Embryonic facial prominence (tissue), 1 donor: ENCODE data around the gene APOL4.
"Not testable (repeated sequence)": the region's sequence is repeated elsewhere in the genome, so short reads cannot be mapped to it uniquely, and the experiment has no call there.

Experiments
- DNase-seq: peaks from one replicate; pipeline ENCODE4 v3.0.0-alpha.2; 2016; ENCODE audit errors: extremely low spot score

APOL4 gene

DNA sequence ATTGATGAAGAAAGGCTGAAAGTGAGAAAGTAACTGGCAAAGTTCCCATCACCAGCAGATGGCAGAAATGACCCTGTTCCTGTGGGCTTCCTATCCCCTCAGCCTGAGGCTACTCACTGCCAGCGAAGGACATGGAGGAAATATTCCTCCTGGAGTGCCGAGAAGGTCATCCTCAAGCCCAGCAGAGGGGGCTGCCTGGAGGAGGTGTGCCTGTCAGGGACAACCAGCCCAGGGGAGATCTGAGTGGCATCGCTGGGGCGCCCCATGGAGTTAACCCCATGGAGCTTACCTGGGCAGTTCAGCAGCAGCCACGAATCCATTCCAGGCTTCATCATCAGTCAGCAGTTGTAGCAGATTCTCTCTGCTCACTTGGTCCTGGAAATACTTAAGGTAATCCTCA, 29.4 kb upstream of the APOL4 start:
- DNase-seq = not testable (repeated sequence)

GRCh38 chr22:36229649-36230048, 28.0 kb upstream of the APOL4 start:
- DNase-seq = not testable (repeated sequence)

- no peak for DNase-seq
Observed at GRCh38 chr22:36228944-36229343, 27.3 kb upstream of the APOL4 start.

DNA sequence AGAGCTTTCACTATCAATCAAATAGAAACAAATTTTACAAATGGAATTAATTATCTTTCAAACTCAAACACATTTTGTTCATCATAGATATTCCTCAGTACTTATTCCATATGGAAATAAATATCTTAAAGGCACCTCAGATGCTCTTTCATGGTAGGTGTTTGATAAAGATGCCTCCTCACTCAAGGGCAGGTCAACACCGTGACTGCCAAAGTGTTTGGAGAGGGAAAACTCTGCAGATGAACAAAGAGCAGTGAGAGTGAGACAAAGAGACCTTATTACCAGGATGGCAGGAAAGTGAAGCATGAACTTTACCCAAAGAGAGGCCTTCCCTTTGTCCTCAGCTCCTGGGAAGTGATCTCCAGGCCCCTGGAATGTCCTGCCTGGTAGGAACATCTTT, 26.8 kb upstream of the APOL4 start:
- DNase-seq = not testable (repeated sequence)

GRCh38 chr22:36227806-36228205, 26.2 kb upstream of the APOL4 start:
- DNase-seq = no peak

- DNase-seq = no peak
Observed at GRCh38 chr22:36227396-36227795, 25.8 kb upstream of the APOL4 start.

DNA sequence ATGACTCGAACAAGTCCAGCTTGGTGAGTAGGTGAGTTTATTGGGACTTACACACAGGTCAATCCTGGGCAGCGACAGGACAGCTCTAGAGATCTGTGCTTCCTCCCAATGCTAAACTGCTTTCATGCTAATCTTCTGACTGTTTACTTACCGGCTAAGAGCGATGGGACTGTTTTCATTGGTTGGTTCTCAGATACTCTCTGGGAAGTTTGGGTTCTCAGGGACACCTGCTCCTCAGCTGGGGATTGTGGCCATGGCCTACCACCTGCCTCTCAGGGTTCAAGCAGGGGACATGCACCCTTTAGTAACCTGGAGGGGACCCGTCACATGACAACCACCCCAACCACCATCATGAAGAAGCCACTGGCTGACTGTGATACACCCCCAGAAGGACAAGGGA, 24.6 kb upstream of the APOL4 start:
- DNase-seq = no peak

DNA sequence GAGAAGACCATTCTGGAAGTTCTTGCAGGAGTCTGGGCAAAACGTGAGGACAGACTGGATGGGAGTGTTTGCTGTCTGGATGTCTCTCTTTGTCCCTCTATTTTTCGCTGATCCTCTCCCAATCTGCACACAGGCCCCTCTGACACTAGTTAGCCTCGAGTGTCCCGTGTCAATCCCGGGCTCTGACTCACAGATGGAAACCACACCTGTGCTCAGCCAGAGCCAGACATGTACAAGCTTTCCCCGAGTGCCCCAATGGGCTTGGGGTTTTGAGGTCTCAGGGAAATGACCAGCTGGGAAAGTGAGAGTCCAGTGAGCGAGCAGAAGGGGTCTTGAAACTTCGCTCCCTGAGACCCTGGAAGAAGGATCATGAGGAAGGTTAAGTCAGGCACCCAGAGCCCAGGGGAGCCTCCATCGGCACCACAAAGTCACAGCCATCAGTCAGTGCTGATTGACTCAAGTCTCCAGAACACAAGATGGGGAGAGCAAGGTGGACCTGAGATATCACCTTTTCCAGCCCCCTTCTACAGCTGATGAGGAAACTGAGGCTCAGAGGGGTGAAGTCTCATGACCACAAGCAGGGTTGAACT, 23.8 kb upstream of the APOL4 start:
- no peak for DNase-seq

DNA sequence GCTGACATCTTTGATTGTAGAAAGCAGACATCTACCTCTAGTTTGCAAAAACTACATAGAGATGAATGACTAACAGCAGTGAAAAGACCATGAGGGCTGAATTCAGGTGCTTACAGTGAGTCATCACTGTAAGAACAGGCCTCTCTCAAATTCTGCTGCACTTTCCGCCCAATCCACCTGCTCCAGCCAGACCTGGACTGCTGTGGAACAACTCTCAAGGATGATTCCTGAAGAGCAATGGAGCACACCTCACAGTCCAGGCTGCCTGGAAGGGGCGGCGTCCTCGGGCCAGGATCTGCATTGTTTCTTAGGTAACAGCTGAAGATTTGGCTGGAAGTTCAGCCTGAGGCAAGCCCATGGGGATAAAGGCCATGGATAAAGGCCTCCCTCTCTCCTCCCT, 22.6 kb upstream of the APOL4 start:
- DNase-seq = no peak

- DNase-seq = no peak
Observed at GRCh38 chr22:36223504-36223903, 21.9 kb upstream of the APOL4 start.

DNA sequence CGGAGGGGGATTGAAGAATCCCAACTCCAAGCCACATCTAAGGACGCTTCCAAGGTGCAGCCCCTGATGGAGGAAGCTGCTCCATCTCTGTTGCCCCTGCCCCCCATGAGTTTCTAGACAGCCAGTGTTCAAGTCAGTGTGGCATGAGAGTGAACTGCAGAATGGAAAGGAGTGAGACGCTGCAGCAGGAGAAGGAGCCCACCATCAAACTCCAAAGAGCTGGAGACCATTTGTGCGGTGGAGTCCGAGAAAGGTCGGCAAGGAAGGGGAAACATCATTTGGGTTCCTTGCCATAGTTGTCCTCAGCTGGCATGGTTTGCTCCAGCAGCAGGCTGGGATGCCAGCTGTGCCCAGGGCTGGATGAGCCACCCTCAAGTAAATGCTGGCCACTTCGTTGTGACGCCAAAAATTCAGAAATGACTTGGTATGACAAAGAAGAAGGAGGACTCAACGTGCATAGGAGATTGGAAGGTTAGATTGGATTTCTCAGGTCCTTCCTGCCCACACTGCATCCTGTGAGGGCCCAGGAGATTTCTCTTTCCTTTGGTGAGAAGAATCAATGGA, 21.4 kb upstream of the APOL4 start:
- no peak for DNase-seq

GRCh38 chr22:36221799-36222751, 20.5 kb upstream of the APOL4 start:
- DNase-seq = peak; percentile 40

- DNase-seq = no peak
Observed at GRCh38 chr22:36220451-36220921, 18.9 kb upstream of the APOL4 start.

- DNase-seq = no peak
Observed at GRCh38 chr22:36218648-36219193, 17.1 kb upstream of the APOL4 start.

DNA sequence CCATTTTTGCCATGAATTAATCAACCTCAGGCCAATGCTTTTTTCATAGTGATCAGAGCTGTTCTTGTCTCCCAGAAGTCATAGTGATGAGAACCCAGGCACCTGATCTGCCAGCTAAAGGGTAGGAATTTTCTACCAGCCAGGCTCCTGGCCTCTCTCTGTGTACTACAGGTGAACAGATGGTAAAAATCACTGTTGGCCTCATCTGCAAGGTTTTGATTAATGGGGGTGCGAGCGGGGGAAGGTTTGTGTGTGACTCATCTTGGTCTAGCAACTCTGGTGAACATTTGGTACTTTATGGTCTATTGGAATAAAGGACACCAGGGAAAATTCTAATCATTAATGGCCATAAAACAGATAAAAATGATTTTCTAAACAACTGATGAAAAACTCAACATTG, 14.4 kb upstream of the APOL4 start:
- no peak for DNase-seq

DNA sequence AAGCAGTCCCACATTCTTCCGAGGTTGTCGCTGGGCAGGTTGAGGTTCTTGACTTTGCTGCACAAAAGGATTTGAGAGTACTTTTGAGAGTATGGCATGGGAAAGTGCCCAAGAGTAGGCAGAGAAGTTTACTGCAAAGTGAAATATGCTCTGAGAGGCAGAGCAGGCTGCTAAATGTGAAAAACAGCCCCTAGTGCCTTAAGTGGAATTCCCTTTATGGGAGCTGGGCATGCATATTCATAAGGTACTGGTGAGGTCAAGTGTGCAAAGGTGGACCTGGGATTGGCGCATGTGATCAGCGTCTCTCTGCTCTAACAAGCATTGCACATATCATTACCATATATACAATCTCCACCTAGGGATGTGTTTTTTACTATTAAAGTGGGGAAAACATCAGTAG, 12.0 kb upstream of the APOL4 start:
- no peak for DNase-seq

- DNase-seq = no peak
Observed at GRCh38 chr22:36212901-36213300, 11.3 kb upstream of the APOL4 start.

GRCh38 chr22:36211237-36211861, 9.7 kb upstream of the APOL4 start:
- DNase-seq = no peak

- no peak for DNase-seq
Observed at GRCh38 chr22:36210224-36210623, 8.6 kb upstream of the APOL4 start.

GRCh38 chr22:36209488-36209908, 7.9 kb upstream of the APOL4 start:
- not testable (repeated sequence) for DNase-seq

DNA sequence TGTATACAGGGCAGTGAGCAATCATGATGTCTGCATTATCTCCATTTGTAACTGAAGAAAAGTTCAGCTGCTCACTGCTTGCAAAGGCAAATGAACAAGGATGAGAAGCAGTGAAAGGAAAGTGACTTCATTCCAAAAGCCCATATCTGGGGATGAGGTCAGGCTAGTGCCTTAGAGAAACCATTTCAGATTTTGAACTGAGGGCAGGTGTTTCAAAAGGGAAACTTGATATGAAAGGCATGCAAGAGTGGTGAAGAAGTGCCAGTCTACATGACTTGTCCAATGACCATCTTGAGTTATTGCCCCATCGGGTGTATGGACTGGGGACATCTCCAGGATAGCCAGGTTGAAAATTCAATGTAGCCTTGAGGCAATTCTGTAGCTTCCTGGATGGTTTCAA, 7.3 kb upstream of the APOL4 start:
- no peak for DNase-seq

DNA sequence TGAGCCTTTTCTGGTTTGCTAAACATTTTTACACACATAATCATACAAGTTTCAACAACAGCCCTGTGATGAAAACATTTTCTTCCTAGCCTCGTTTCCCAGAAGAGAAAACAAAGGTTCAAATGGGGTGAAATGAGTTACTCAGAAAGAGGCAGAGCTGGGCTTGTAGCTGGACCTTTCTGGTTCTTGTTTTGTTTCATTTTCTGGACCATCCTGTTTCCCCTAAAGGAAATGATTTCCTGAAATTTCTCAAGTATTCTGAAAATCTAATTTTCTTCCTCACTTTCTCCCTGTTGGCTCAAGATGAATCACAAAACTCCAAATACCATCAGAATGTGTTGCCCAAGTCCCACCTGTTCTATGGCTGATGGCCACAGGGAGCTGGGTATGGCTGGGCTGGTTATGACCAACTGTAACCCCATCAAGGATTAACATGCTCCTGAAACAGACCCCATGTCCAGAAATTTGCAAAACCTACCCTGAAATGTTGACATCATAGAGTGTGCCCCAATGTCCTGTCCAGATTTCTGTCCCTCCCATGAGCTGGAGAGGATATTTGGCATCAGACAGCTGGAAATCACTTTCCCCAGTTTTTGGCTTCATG, 6.7 kb upstream of the APOL4 start:
- no peak for DNase-seq
